ENCODE measurements around the gene FMO1. TPM values are rescaled to one million over a fixed set of nuclear protein-coding genes. Genes with fewer than 3 reads are reported as not detected.

Gene FMO1
- total RNA-seq, 6 donors from 2014 or later: 0.67 to 1.3 (median 0.83) TPM; not detected in 3

DNA sequence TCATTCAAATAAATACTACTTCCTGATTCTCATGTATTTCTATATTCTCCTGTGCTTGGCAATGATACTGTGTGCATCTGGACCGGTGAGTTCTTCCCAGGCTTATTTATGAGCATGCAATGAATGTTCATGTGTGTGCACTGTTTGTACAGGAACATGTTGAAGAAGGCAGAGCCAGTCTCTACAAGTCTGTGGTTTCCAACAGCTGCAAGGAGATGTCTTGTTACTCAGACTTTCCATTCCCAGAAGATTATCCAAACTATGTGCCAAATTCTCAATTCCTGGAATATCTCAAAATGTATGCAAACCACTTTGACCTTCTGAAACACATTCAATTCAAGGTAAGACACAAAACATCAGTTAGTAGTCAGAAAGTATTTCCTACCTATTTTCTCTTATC, 19.1 kb downstream of the FMO1 start:
- TF ChIP-seq, protein P1, sequence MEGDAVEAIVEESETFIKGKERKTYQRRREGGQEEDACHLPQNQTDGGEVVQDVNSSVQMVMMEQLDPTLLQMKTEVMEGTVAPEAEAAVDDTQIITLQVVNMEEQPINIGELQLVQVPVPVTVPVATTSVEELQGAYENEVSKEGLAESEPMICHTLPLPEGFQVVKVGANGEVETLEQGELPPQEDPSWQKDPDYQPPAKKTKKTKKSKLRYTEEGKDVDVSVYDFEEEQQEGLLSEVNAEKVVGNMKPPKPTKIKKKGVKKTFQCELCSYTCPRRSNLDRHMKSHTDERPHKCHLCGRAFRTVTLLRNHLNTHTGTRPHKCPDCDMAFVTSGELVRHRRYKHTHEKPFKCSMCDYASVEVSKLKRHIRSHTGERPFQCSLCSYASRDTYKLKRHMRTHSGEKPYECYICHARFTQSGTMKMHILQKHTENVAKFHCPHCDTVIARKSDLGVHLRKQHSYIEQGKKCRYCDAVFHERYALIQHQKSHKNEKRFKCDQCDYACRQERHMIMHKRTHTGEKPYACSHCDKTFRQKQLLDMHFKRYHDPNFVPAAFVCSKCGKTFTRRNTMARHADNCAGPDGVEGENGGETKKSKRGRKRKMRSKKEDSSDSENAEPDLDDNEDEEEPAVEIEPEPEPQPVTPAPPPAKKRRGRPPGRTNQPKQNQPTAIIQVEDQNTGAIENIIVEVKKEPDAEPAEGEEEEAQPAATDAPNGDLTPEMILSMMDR (IDR thresholded peaks at IDR 0.05): no peak
- TF ChIP-seq POLR2AphosphoS5 (IDR thresholded peaks at IDR 0.05) (no peak), EP300 (IDR thresholded peaks at IDR 0.05) (no peak), POLR2A (IDR thresholded peaks at IDR 0.05) (no peak)
- Histone ChIP-seq H3K27ac (no peak overlapping the region), H3K36me3 (no peaks in the 10 kb centered on the region), H3K27me3 (no peaks in the 10 kb centered on the region), H3K9me3 (no peaks in the 10 kb centered on the region), H3K4me1 (no peaks in the 10 kb centered on the region), H3K4me3 (no peak overlapping the region)
- DNase-seq (no peak), ATAC-seq (ENCODE audit: low FRiP score in 2 of 2) (no peak)
- 64 to 71% methylated on average over 1 of the region's 1 CpG for WGBS, 2 donors

DNA sequence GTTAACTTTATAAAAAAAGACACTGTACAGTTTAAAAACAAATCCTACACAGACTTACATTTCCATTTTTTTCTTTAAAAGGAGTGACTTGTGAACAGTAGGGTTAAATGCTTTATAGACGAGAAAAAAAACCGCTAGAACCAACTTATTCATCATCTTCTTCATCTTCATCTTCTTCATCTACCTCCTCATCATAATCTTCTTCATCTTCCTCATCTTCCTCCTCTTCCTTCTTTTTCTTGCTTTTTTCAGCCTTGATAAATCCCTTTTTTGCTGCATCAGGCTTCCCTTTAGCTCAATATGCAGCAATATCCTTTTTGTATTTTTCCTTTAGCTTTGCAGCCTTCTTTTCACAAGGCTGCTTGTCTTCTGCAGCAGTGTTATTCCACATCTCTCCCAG, 22.5 kb downstream of the FMO1 start:
- ATAC-seq (ENCODE audit: low FRiP score in 2 of 2): no peak
- H3K4me3 ChIP-seq: no peak overlapping the region
- H3K4me1 ChIP-seq: no peaks in the 10 kb centered on the region
- H3K27ac ChIP-seq: no peak overlapping the region
- no peaks in the 10 kb centered on the region for H3K36me3 ChIP-seq
- H3K27me3 ChIP-seq: no peaks in the 10 kb centered on the region
- WGBS, 2 donors: 84 to 93% methylated on average over 2 of the region's 2 CpGs
- DNase-seq: no peak
- TF ChIP-seq POLR2A (IDR thresholded peaks at IDR 0.05): no peak
- TF ChIP-seq, protein P1 (IDR thresholded peaks at IDR 0.05): no peak
- no peak for TF ChIP-seq EP300 (IDR thresholded peaks at IDR 0.05)
- no peak for TF ChIP-seq POLR2AphosphoS5 (IDR thresholded peaks at IDR 0.05)
- no peaks in the 10 kb centered on the region for H3K9me3 ChIP-seq

DNA sequence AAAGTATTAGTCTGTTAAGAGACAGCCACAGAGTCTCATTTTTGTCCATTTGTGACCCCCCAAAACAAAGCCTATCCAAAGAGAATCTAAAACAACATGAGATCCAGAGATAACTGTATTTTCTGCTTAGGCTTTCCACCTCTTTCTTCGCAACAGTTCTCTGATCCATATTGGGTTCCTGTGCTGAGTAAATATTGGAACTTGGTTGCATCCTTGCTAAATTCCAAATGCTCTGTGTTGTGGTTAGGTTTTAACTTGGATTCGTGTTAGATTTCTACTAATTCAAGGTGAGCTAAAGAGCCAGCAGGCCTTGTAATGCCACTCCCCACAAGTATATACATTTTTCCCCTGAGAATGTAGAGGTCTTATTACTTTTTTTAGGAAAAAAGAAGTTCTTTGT, 29.2 kb downstream of the FMO1 start:
- TF ChIP-seq, protein P1 (IDR thresholded peaks at IDR 0.05): no peak
- TF ChIP-seq EP300 (IDR thresholded peaks at IDR 0.05) (no peak), POLR2A (IDR thresholded peaks at IDR 0.05) (no peak), POLR2AphosphoS5 (IDR thresholded peaks at IDR 0.05) (no peak)
- WGBS, 2 donors: 76 to 79% methylated on average over 2 of the region's 2 CpGs
- Histone ChIP-seq H3K4me1 (no peaks in the 10 kb centered on the region), H3K27ac (no peak overlapping the region), H3K36me3 (no peaks in the 10 kb centered on the region), H3K9me3 (no peaks in the 10 kb centered on the region), H3K27me3 (no peaks in the 10 kb centered on the region), H3K4me3 (no peak overlapping the region)
- DNase-seq: no peak
- no peak for ATAC-seq (ENCODE audit: low FRiP score in 2 of 2)

DNA sequence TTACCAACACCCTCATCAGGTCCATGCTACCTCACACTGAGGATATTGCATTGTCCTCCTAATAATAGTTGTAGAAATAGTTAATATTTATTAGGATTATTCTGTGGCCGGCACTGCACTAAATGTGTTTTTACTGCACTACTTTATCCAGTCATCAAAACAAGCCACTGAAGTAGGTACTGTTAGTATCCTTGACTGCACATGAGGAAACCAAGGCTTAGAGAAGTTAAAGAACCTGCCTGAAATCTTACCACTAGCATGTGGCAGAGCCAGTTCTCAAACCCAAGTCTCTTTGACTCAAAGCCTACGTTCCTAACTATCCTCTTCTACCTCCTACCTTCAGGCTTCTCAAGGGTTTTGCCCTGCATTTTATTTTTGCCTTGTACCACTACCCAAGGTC, 30.9 kb downstream of the FMO1 start:
- Histone ChIP-seq H3K27ac (no peak overlapping the region), H3K4me3 (no peak overlapping the region), H3K27me3 (no peaks in the 10 kb centered on the region), H3K36me3 (no peaks in the 10 kb centered on the region), H3K4me1 (no peaks in the 10 kb centered on the region), H3K9me3 (no peaks in the 10 kb centered on the region)
- ATAC-seq (ENCODE audit: low FRiP score in 2 of 2) (no peak), DNase-seq (no peak)
- WGBS, 2 donors: 75 to 98% methylated on average over 2 of the region's 2 CpGs
- TF ChIP-seq EP300 (IDR thresholded peaks at IDR 0.05) (no peak), POLR2AphosphoS5 (IDR thresholded peaks at IDR 0.05) (no peak), POLR2A (IDR thresholded peaks at IDR 0.05) (no peak)
- TF ChIP-seq, protein P1 (IDR thresholded peaks at IDR 0.05): no peak

DNA sequence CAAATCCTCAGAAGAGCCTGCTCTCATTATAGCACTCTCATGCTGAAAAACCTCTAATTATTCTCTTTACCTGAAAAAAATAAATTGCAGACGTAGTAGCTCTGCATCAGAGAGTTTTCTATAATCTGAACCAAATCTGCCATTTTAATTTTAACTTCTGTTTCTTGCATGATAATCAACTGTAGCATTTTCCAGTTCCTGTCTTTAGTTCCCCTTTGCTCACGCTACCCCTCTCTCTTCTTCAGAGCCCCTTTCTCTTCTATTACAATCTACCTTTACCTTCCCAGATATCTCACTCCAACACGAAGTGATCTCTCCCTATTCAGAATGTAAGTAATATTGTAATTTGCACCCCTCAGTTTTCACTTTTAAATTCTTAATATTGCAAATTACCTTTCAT, 31.4 kb downstream of the FMO1 start:
- DNase-seq (no peak), ATAC-seq (ENCODE audit: low FRiP score in 2 of 2) (no peak)
- H3K36me3 ChIP-seq: no peaks in the 10 kb centered on the region
- 60 to 65% methylated on average over 3 of the region's 3 CpGs for WGBS, 2 donors
- H3K27ac ChIP-seq: no peak overlapping the region
- H3K4me1 ChIP-seq: no peaks in the 10 kb centered on the region
- TF ChIP-seq POLR2AphosphoS5 (IDR thresholded peaks at IDR 0.05): no peak
- no peak for TF ChIP-seq EP300 (IDR thresholded peaks at IDR 0.05)
- TF ChIP-seq POLR2A (IDR thresholded peaks at IDR 0.05): no peak
- TF ChIP-seq, protein P1 (IDR thresholded peaks at IDR 0.05): no peak
- no peaks in the 10 kb centered on the region for H3K27me3 ChIP-seq
- H3K4me3 ChIP-seq: no peak overlapping the region
- no peaks in the 10 kb centered on the region for H3K9me3 ChIP-seq

Measured in upper lobe of left lung (tissue), 6 donors.